Islet of Langerhans (tissue), 1 donor: ENCODE measurements around the gene ZFP1.
"Not testable (repeated sequence)": the region's sequence is repeated elsewhere in the genome, so short reads cannot be mapped to it uniquely, and the experiment has no call there.

ENCODE experiments used
- FAIRE-seq: peaks from one replicate; lab custom pipeline; 2011; peaks lifted over from hg19 to GRCh38; lab: Jason Lieb, UNC

The ZFP1 gene

GRCh38 chr16:75204905-75205304 is 56.6 kb downstream of the ZFP1 start:
- FAIRE-seq = not testable (repeated sequence)

DNA sequence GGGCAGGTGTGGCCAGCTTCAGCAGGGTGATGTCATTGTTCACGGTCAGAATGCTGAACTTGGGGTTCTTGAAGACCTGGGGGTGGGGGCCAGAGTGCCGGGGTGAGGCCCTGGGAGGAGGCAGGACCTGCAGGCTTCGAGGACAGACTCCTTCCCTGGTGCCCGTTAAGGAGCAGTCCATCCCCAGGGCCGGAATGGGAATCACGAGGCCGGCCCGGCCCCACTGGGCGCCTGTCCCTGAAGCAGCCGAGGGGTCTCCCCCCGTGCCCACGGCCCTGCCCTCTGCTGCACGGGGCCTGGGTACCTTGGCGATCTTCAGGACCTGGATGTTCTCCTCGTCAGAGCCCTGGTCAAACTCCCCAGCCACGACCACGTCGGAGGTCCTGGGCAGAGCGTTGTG is 57.1 kb downstream of the ZFP1 start:
- not testable (repeated sequence) for FAIRE-seq

- FAIRE-seq = not testable (repeated sequence)
Observed at GRCh38 chr16:75205961-75206748, 57.8 kb downstream of the ZFP1 start.

GRCh38 chr16:75206749-75207451 is 58.6 kb downstream of the ZFP1 start, which contains the start of gene CTRB2:
CTRB2 (minus strand) TSS chr16:75207161; CDS start chr16:75207141, 20 bp downstream.
- no peak for FAIRE-seq

GRCh38 chr16:75207831-75208230 is 59.5 kb downstream of the ZFP1 start:
- no peak for FAIRE-seq

GRCh38 chr16:75208242-75208825 is 60.0 kb downstream of the ZFP1 start:
- no peak for FAIRE-seq

DNA sequence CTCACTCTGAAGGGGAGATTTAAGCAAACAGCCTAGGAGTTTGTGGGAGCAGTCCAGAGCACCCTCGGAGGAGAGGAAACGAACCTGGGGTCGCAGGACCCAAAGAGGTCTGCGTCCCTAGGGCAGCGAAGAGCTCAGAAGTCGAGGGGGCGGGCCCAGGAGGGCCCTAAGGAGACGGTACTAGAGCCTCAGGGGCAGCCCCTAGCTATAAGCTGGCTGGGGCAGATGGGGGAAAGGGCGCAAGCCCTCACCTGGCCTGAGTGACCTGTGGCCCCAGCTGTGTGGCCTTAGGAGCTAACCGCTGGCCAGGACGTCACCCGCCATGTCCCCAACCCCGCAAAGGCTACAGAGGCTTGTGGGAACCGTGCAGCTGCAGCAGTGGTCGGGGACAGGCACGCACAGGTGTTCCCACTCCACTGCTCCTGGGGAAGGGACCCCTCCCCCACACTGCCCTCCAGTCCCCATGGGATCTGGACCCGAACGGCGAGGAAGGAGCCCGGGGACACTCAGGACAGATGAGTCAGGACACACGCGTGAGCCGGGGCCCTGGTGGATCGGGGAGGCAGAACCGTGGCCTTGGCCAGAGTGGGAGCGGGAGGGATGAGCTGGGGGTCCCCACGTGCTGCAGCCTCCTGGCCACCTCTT is 60.7 kb downstream of the ZFP1 start:
- no peak for FAIRE-seq

GRCh38 chr16:75209514-75209913 is 61.2 kb downstream of the ZFP1 start:
- not testable (repeated sequence) for FAIRE-seq

DNA sequence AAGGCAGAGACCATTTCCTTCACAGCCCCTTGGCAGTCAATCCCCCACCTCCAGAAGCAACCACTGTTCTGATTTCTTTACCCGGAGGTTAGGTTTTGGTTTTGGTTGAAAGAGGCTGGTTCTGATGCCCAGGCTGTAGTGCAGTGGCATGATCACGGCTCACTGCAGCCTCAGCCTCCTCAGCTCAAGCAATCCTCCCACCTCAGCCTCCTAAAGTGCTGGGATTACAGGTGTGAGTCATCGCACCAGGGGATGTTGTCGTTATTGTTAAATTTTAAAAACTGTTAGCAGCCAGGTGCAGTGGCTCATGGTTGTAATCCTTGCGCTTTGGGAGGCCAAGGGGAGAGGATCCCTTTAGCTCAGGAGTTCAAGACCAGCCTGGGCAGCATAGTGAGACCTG is 61.6 kb downstream of the ZFP1 start:
- FAIRE-seq = no peak

- not testable (repeated sequence) for FAIRE-seq
Observed at GRCh38 chr16:75211286-75211685, 63.0 kb downstream of the ZFP1 start.

DNA sequence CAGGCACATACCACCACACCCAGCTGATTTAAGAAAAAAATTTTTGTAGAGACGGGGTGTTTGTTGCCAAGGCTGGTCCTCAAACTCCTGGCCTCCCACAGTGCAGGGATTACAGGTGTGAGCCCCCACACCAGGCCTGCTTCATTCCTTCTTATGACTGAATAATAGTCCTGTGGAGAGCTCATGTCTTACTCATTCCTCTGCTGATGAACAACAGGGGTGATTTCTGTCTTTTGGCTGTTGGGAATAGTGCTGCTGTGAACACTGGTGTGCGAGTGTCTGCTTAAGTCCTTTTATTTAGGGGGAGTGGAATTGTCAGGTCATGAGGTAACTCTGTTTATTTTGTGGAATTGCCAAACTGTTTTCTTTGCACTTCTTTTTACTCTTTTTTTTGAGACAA is 67.8 kb downstream of the ZFP1 start:
- no peak for FAIRE-seq

GRCh38 chr16:75216576-75216975 is 68.3 kb downstream of the ZFP1 start:
- FAIRE-seq = no peak

DNA sequence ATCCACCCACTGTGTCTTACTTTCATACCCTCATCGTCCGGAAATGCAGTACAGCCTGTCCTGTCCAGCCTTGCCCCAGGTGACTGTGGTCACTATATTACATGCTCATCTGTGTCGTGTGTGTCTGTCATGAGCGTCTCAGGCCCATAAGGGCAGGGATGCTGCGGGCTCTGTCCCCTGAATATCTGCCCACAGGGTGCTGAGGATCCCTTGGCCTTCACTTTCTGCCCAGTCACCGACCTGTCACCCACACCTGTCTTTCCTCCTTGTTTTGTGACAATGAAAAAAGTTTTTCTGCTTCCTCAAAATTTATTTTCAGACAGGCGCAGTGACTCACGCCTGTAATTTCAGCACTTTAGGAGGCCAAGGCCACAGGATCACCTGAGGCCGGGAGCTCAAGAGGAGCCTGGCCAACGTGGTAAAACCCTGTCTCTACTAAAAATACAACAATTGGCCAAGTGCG is 69.1 kb downstream of the ZFP1 start:
- FAIRE-seq = no peak

GRCh38 chr16:75218256-75219076 is 70.1 kb downstream of the ZFP1 start, which contains the start of gene CTRB1:
CTRB1 (plus strand) TSS chr16:75218988; CDS start chr16:75219008, 20 bp downstream.
- no peak for FAIRE-seq

DNA sequence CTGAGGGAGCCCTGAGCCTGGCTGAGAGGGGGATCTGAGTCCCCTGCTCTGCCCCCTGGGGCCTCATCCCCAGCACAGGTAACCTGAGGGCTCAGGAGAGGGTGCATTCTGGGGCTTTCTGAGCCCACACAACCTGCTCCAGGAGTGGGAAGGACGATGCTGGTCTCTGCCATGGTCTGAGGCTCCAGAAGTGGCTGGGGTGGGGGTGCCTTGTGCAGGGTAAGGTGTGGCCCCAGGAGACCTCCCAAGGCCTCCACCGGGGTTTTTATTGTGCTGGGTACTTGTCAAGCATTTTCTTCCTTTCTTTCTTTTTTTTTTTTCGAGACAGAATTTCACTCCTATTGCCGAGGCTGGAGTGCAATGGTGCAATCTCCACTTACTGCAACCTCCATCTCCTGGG is 70.8 kb downstream of the ZFP1 start:
- no peak for FAIRE-seq

- FAIRE-seq = no peak
Observed at GRCh38 chr16:75219838-75220237, 71.5 kb downstream of the ZFP1 start.
